Heart right ventricle (tissue), 16 donors: ENCODE measurements around the gene HPRT1. TPM values are rescaled to one million over a fixed set of nuclear protein-coding genes. Genes with fewer than 3 reads are reported as not detected.

Experiments
- ATAC-seq, 8 donors: fragments of 200-7000 bp; cut with Tn5 transposase; one replicate each; pipeline ENCODE4 v1.9.1; 2020; ENCODE audit warnings: mild to moderate bottlenecking in 8 of 8, moderate library complexity in 8 of 8, moderate number of reproducible peaks in 1 of 8
- DNase-seq, 2 donors: peaks; one replicate each; pipeline ENCODE4 v3.0.0-alpha.2; 2020
- H3K27ac ChIP-seq, 10 donors: fragments of 200-600 bp; sonication (generic) in 2 of 10; one replicate each; pipeline versions ENCODE4 v1.5.0 to v1.8.0; 2020 to 2022; ENCODE audit warnings: mild to moderate bottlenecking in 3 of 10
- H3K27me3 ChIP-seq, 7 donors: fragments of 200-600 bp; one replicate each; pipeline ENCODE4 v1.8.0; 2021 to 2022; ENCODE audit warnings: mild to moderate bottlenecking in 2 of 7
- H3K36me3 ChIP-seq, 9 donors: fragments of 200-600 bp; sonication (generic) in 1 of 9; one replicate each; pipeline versions ENCODE4 v1.5.0 to v1.8.0; 2020 to 2022; ENCODE audit warnings: mild to moderate bottlenecking in 2 of 9
- H3K4me1 ChIP-seq, 9 donors: fragments of 200-600 bp; sonication (generic) in 1 of 9; one replicate each; pipeline versions ENCODE4 v1.5.0 to v1.8.0; 2020 to 2022; ENCODE audit warnings: mild to moderate bottlenecking in 4 of 9
- H3K4me3 ChIP-seq, 10 donors: fragments of 200-600 bp; sonication (generic) in 2 of 10; one replicate each; pipeline versions ENCODE4 v1.5.0 to v1.8.0; 2020 to 2022; ENCODE audit warnings: mild to moderate bottlenecking in 7 of 10, moderate library complexity in 2 of 10
- H3K9me3 ChIP-seq, 11 donors: fragments of 200-600 bp in 10 of 11; sonication (generic) in 2 of 11; one replicate each; pipeline versions ENCODE4 v1.5.0 to v1.8.0; 2013 to 2022; ENCODE audit warnings: mild to moderate bottlenecking in 2 of 11, control low read depth in 1 of 11, moderate library complexity in 1 of 11
- CTCF ChIP-seq, 9 donors: fragments of 200-600 bp; sonication (generic) in 2 of 9; IDR thresholded peaks; one replicate each; pipeline versions ENCODE4 v1.5.0 to v1.8.0; 2021 to 2022; ENCODE audit warnings: antibody characterized with exemption in 9 of 9, mild to moderate bottlenecking in 5 of 9, moderate library complexity in 1 of 9
- WGBS, 2 donors: extraction: QIAGEN DNeasy Blood & Tissue Kit; methylation state at CpG; one replicate each; pipeline ENCODE4 v1.1.7; 2013; ENCODE audit warnings: inconsistent platforms in 1 of 2; 5-methylcytosine and 5-hydroxymethylcytosine counted together
- intact Hi-C, 10 donors: fragments of 100-400 bp; cut with DNase I; formaldehyde crosslinking; loops; one replicate each; pipeline versions ENCODE4 v1.11.1 to v1.14.2; 2022
- polyA plus RNA-seq, 2 donors: library from polyadenylated mRNA; stranded (reverse); fragments of 200-250 nt; gene quantifications; one replicate each; pipeline ENCODE4 v1.2.3, GENCODE V29; 2013
- total RNA-seq, 10 donors: library from RNA; stranded (reverse); fragmentation: NEBNext Ultra II Directional in 3 of 10; extraction: Animal tissue kit (Norgen Biotek cat#: 25700) in 3 of 10; gene quantifications; one replicate each; pipeline versions ENCODE4 v1.2.1 to v1.2.4, GENCODE V29; 2021 to 2023
- donor health status: Arrhythmogenic right ventricular cardiomyopathy.
- donor health status: ischemic (EF 13 %, LVEDD 7.1; RV severe dilation, severe dysfunction).
- donor health status: healthy with polysubstance abuse.
- donor health status: DM: no; HTN: yes; CAD: no.
- donor health status: DM: no; HTN: no; CAD: no.
- donor health status: ischemic (EF 25% LVEDD 6.9; RV normal size, moderate dysfunction).
- donor health status: ischemic (EF 25% LVEDD 5.7; RV mildly dilated, moderate dysfunction).
- donor health status: healthy.
- donor health status: DM: yes; HTN: yes; CAD: no.
- donor health status: Ischemic cardiomyopathy.
- donor health status: ischemic (EF 35%, LVEDD 5.7; RV mildly dilated, moderate dysfunction).
- donor health status: nonischemic (EF 11% LVEDD 7.7; RV severe dilation, severe dysfunction).
- donor health status: DM: yes; HTN: yes; CAD: no.
- donor health status: PGD.
- donor health status: ischemic (EF 29% LVEDD 5.4; RV normal size, mild dysfunction).
- donor health status: nonischemic (EF 23%, LVEDD 6.1; RV moderate dilation, normal function).

HPRT1 gene
- total and polyA plus RNA-seq, 12 donors, result 17.0 to 29.6 (median 25.6) TPM

- DNase-seq, result no peak
- H3K27me3 ChIP-seq, result peaks cover 0 to 53% (median 17%) of the 10 kb centered on the region in 7 donors
- no peak for TF ChIP-seq CTCF (IDR thresholded peaks at IDR 0.05)
Measured at GRCh38 chrX:134543288-134543687, 83.3 kb downstream of the HPRT1 start.

GRCh38 chrX:134544135-134544512 is 84.2 kb downstream of the HPRT1 start:
- TF ChIP-seq CTCF (IDR thresholded peaks at IDR 0.05), result no peak
- Histone ChIP-seq H3K27me3 (peaks cover 0 to 61% (median 17%) of the 10 kb centered on the region in 7 donors), H3K4me3 (peak overlapping the region in 3 of 10 donors; percentile 30 to 48 (median 47)), H3K4me1 (peaks cover 0 to 45% (median 0%) of the 10 kb centered on the region in 9 donors), H3K27ac (no peak overlapping the region), H3K36me3 (no peaks in the 10 kb centered on the region), H3K9me3 (no peaks in the 10 kb centered on the region)
- DNase-seq (no peak), ATAC-seq (no peak)
- WGBS, 2 donors, result 44 to 58% methylated on average over 6 of the region's 6 CpGs
- intact Hi-C loops, result no loop called here

More at GRCh38 chrX:134543288-134543687, 83.3 kb downstream of the HPRT1 start:
- no peak overlapping the region for H3K4me3 ChIP-seq
- WGBS, 2 donors, result 59 to 62% methylated on average over 3 of the region's 3 CpGs
- peak in 5 of 8 donors; percentile 34 to 74 (median 56) for ATAC-seq
- intact Hi-C loops, result no loop called here
- H3K36me3 ChIP-seq, result no peaks in the 10 kb centered on the region
- H3K27ac ChIP-seq, result no peak overlapping the region
- peaks cover 0 to 41% (median 0%) of the 10 kb centered on the region in 9 donors for H3K4me1 ChIP-seq
- no peaks in the 10 kb centered on the region for H3K9me3 ChIP-seq

- TF ChIP-seq CTCF (IDR thresholded peaks at IDR 0.05), result no peak
- ATAC-seq (peak in 2 of 8 donors; percentile 9 to 15), DNase-seq (no peak)
- Histone ChIP-seq H3K36me3 (no peaks in the 10 kb centered on the region), H3K4me3 (peak overlapping the region in 9 of 10 donors; percentile 30 to 48 (median 40)), H3K4me1 (peaks cover 0 to 45% (median 0%) of the 10 kb centered on the region in 9 donors), H3K27me3 (peaks cover 0 to 63% (median 17%) of the 10 kb centered on the region in 7 donors), H3K9me3 (no peaks in the 10 kb centered on the region), H3K27ac (peak overlapping the region in 1 of 10 donors; percentile 12)
- intact Hi-C loops, result no loop called here
- WGBS, 2 donors, result 6 to 7% methylated on average over 22 to 48 of the region's 52 CpGs
Measured at GRCh38 chrX:134544513-134545151, 84.7 kb downstream of the HPRT1 start.

GRCh38 chrX:134545510-134545909 is 85.5 kb downstream of the HPRT1 start:
- no peak for TF ChIP-seq CTCF (IDR thresholded peaks at IDR 0.05)
- 52 to 61% methylated on average over 19 to 20 of the region's 20 CpGs for WGBS, 2 donors
- H3K9me3 ChIP-seq, result no peaks in the 10 kb centered on the region
- H3K4me3 ChIP-seq, result peak overlapping the region in 1 of 10 donors; percentile 47
- DNase-seq (no peak), ATAC-seq (no peak)
- peaks cover 0 to 71% (median 17%) of the 10 kb centered on the region in 7 donors for H3K27me3 ChIP-seq
- H3K27ac ChIP-seq, result no peak overlapping the region
- H3K36me3 ChIP-seq, result no peaks in the 10 kb centered on the region
- intact Hi-C loops, result no loop called here
- peaks cover 0 to 45% (median 0%) of the 10 kb centered on the region in 9 donors for H3K4me1 ChIP-seq
